ENCODE data around the gene TSPAN18. TPM values are rescaled to one million over a fixed set of nuclear protein-coding genes. Genes with fewer than 3 reads are reported as not detected.

TSPAN18 gene
- total RNA-seq, 1 experiment from 2014 or later: 2.8 TPM

- CTCF ChIA-PET: no interaction called here
- Histone ChIP-seq H3K4me3 (ENCODE audit: low read depth, low read length, poor library complexity, severe bottlenecking) (no peak overlapping the region), H3K27me3 (replicated peaks; ENCODE audit: insufficient read depth, low read depth, low read length, poor library complexity) (no peaks in the 10 kb centered on the region), H3K9me3 (ENCODE audit: low read depth, low read length, poor library complexity, severe bottlenecking) (no peaks in the 10 kb centered on the region), H3K27ac (ENCODE audit: low read depth, low read length, poor library complexity, severe bottlenecking) (no peak overlapping the region), H3K4me1 (ENCODE audit: insufficient read depth, low read length, poor library complexity, severe bottlenecking) (peaks cover 5% of the 10 kb centered on the region), H3K36me3 (ENCODE audit: insufficient read depth, low read length, poor library complexity, severe bottlenecking) (no peaks in the 10 kb centered on the region)
- BruUV-seq (replicated peaks): no TSS peak
- POLR2A ChIA-PET (ENCODE audit: low non-redundant PET): no interaction called here
- DNase-seq (ENCODE audit: low spot score): no peak
- TF ChIP-seq EZH2 (IDR thresholded peaks at IDR 0.05; ENCODE audit: borderline replicate concordance, low read depth, low read length, poor library complexity, severe bottlenecking) (no peak), CTCF (conservative IDR thresholded peaks at IDR 0.05; ENCODE audit: low read depth, low read length) (no peak)
- intact Hi-C loops (cut with micrococcal nuclease; ENCODE audit: unreplicated experiment): no loop called here
Measured at GRCh38 chr11:44944181-44944852, 217.6 kb downstream of the TSPAN18 start.

DNA sequence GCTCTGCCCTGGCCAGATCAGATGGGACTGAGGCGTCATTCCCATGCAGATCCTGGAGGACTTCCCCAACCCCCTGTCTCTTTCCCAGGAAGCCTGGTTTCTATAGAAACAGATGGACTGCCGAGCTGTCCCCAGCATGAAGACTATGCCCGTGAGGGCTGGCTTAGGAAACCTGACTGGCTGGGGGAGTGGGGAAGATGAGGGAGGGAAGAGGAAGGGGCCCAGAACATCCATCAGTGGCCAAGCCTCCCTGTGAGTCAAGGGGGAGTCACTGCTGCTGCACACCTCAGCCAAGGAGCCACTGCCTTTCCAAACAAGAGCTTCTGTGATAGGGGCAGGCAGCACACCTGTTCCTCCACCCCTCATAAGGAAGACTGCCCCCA, 218.1 kb downstream of the TSPAN18 start:
- Histone ChIP-seq H3K36me3 (ENCODE audit: insufficient read depth, low read length, poor library complexity, severe bottlenecking) (no peaks in the 10 kb centered on the region), H3K27ac (ENCODE audit: low read depth, low read length, poor library complexity, severe bottlenecking) (no peak overlapping the region), H3K4me1 (ENCODE audit: insufficient read depth, low read length, poor library complexity, severe bottlenecking) (no peaks in the 10 kb centered on the region), H3K9me3 (ENCODE audit: low read depth, low read length, poor library complexity, severe bottlenecking) (no peaks in the 10 kb centered on the region), H3K4me3 (ENCODE audit: low read depth, low read length, poor library complexity, severe bottlenecking) (no peak overlapping the region), H3K27me3 (replicated peaks; ENCODE audit: insufficient read depth, low read depth, low read length, poor library complexity) (no peaks in the 10 kb centered on the region)
- no TSS peak for BruUV-seq (replicated peaks)
- no peak for TF ChIP-seq EZH2 (IDR thresholded peaks at IDR 0.05; ENCODE audit: borderline replicate concordance, low read depth, low read length, poor library complexity, severe bottlenecking)
- TF ChIP-seq CTCF (conservative IDR thresholded peaks at IDR 0.05; ENCODE audit: low read depth, low read length): no peak
- ChIA-PET POLR2A (ENCODE audit: low non-redundant PET) (no interaction called here), CTCF (interaction anchor here (0.9 kb wide), 1 partner anchor 15 kb away, joined by 3 read pairs; no protein-coding TSS in a partner anchor)
- no peak for DNase-seq (ENCODE audit: low spot score)
- intact Hi-C loops (cut with micrococcal nuclease; ENCODE audit: unreplicated experiment): no loop called here

DNA sequence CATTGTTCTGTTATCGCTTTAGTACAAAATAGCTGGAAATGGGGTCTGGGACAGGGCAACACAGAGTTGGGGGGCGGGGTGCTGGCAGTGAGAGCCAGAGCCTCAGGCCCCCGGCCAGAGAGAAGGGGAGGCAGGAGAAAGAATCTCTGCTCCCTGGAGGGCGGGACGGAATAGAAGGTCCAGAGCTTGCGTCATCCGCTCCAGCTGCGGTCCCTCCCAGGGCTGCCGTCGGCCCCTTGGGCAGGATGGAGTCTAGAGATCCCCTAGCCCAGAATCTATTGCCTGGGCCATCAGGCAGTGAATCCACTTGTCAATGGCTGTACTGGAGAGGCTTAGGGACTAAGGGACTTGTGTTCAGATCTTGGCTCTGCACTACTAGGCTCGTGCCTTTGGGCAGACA, 218.9 kb downstream of the TSPAN18 start:
- H3K4me3 ChIP-seq (ENCODE audit: low read depth, low read length, poor library complexity, severe bottlenecking): no peak overlapping the region
- no peak for DNase-seq (ENCODE audit: low spot score)
- H3K36me3 ChIP-seq (ENCODE audit: insufficient read depth, low read length, poor library complexity, severe bottlenecking): no peaks in the 10 kb centered on the region
- no TSS peak for BruUV-seq (replicated peaks)
- peaks cover 6% of the 10 kb centered on the region for H3K4me1 ChIP-seq (ENCODE audit: insufficient read depth, low read length, poor library complexity, severe bottlenecking)
- intact Hi-C loops (cut with micrococcal nuclease; ENCODE audit: unreplicated experiment): no loop called here
- no peak for TF ChIP-seq EZH2 (IDR thresholded peaks at IDR 0.05; ENCODE audit: borderline replicate concordance, low read depth, low read length, poor library complexity, severe bottlenecking)
- no peak for TF ChIP-seq CTCF (conservative IDR thresholded peaks at IDR 0.05; ENCODE audit: low read depth, low read length)
- no peaks in the 10 kb centered on the region for H3K9me3 ChIP-seq (ENCODE audit: low read depth, low read length, poor library complexity, severe bottlenecking)
- no peak overlapping the region for H3K27ac ChIP-seq (ENCODE audit: low read depth, low read length, poor library complexity, severe bottlenecking)
- POLR2A ChIA-PET (ENCODE audit: low non-redundant PET): interaction anchor here (0.6 kb wide), 1 partner anchor 122 kb away, joined by 4 read pairs; no protein-coding TSS in a partner anchor
- no peaks in the 10 kb centered on the region for H3K27me3 ChIP-seq (replicated peaks; ENCODE audit: insufficient read depth, low read depth, low read length, poor library complexity)
- CTCF ChIA-PET: interaction anchor here (0.7 to 1.4 kb wide), 3 partner anchors 16 to 169 kb away, joined by 3 to 5 read pairs (median 3); no protein-coding TSS in a partner anchor

All from A673 (cell line).